Osteocyte (in vitro differentiated cells): ENCODE measurements around the gene TUBB2B. TPM values are rescaled to one million over a fixed set of nuclear protein-coding genes. Genes with fewer than 3 reads are reported as not detected.
"Not testable (repeated sequence)": the region's sequence is repeated elsewhere in the genome, so short reads cannot be mapped to it uniquely, and the experiment has no call there.

ENCODE experiments used
- DNase-seq: peaks from one replicate; pipeline ENCODE4 v3.0.0; 2021; ENCODE audit warnings: mixed read lengths; ENCODE audit not compliant: unreplicated experiment; ENCODE audit errors: extremely low spot score
- H3K27ac Mint-ChIP-seq: one replicate; pipeline ENCODE4 v1.8.0; 2021; ENCODE audit warnings: mild to moderate bottlenecking, mixed read lengths; ENCODE audit not compliant: unreplicated experiment
- H3K27me3 Mint-ChIP-seq: one replicate; pipeline ENCODE4 v1.8.0; 2021; ENCODE audit warnings: mixed read lengths; ENCODE audit not compliant: unreplicated experiment
- H3K36me3 Mint-ChIP-seq: one replicate; pipeline ENCODE4 v1.8.0; 2021; ENCODE audit warnings: mixed read lengths; ENCODE audit not compliant: unreplicated experiment
- H3K4me1 Mint-ChIP-seq: one replicate; pipeline ENCODE4 v1.8.0; 2021; ENCODE audit warnings: mixed read lengths; ENCODE audit not compliant: unreplicated experiment
- H3K4me3 Mint-ChIP-seq: one replicate; pipeline ENCODE4 v1.8.0; 2021; ENCODE audit warnings: mild to moderate bottlenecking, moderate library complexity, mixed read lengths; ENCODE audit not compliant: unreplicated experiment
- H3K9me3 Mint-ChIP-seq: one replicate; pipeline ENCODE4 v1.8.0; 2021; ENCODE audit warnings: mixed read lengths; ENCODE audit not compliant: unreplicated experiment
- total RNA-seq: library from RNA; stranded (reverse); gene quantifications from 2 replicates; pipeline ENCODE4 v1.2.1, GENCODE V29; 2021
- TF ChIP-seq, protein P1 (sequence below): fragments of 200-600 bp; sonication (generic); IDR thresholded peaks from 2 replicates; pipeline ENCODE4 v1.5.0; 2021; ENCODE audit warnings: antibody characterized with exemption, mild to moderate bottlenecking, moderate library complexity

The TUBB2B gene
- total RNA-seq, 1 donor from 2014 or later = 61.7 TPM

DNA sequence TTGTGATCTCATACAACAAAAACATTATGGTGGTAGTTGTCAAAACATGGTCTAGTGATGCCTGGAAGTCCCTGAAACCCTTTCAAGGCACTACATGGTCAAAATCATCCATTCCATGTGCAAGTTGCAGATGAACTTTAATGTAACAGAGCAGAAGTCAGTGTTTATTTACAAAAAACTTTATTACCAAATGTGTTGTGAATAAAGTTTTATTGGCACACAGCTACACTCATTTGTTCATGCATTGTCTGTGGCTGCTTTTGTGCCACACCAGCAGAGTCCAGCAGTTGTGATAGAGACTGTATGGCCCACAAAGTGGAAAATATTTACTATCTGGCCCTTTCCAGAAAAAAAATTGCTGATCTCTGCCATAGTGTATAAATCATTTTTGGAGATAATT lies 26.8 kb downstream of the TUBB2B start:
- no peak overlapping the region for H3K4me3 Mint-ChIP-seq
- H3K27me3 Mint-ChIP-seq = no peaks in the 10 kb centered on the region
- TF ChIP-seq, protein P1, sequence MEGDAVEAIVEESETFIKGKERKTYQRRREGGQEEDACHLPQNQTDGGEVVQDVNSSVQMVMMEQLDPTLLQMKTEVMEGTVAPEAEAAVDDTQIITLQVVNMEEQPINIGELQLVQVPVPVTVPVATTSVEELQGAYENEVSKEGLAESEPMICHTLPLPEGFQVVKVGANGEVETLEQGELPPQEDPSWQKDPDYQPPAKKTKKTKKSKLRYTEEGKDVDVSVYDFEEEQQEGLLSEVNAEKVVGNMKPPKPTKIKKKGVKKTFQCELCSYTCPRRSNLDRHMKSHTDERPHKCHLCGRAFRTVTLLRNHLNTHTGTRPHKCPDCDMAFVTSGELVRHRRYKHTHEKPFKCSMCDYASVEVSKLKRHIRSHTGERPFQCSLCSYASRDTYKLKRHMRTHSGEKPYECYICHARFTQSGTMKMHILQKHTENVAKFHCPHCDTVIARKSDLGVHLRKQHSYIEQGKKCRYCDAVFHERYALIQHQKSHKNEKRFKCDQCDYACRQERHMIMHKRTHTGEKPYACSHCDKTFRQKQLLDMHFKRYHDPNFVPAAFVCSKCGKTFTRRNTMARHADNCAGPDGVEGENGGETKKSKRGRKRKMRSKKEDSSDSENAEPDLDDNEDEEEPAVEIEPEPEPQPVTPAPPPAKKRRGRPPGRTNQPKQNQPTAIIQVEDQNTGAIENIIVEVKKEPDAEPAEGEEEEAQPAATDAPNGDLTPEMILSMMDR = no peak
- H3K36me3 Mint-ChIP-seq = no peaks in the 10 kb centered on the region
- peaks cover under 1% of the 10 kb centered on the region for H3K4me1 Mint-ChIP-seq
- no peak overlapping the region for H3K27ac Mint-ChIP-seq
- DNase-seq = no peak
- no peaks in the 10 kb centered on the region for H3K9me3 Mint-ChIP-seq

DNA sequence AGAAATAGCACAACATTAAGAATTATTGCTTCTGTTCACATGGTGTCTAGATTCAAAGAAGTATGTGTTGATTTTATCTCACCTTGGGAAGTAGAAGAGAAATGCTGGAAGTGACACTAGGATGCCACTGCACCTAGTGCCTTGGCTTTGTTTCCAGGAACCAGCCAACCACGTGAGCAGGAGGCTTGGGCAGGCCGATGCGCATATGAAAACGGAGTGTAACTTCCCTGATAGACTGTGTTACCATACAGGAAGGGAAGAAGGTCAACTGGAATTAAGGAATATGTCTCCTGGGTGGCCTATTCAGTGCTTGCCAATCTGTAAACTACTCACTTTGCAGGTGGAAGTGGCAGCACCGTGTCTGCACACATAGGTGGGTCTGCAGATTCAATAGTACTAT lies 28.1 kb downstream of the TUBB2B start:
- Mint-ChIP-seq H3K27ac (no peak overlapping the region), H3K4me3 (no peak overlapping the region), H3K36me3 (no peaks in the 10 kb centered on the region), H3K27me3 (no peaks in the 10 kb centered on the region), H3K4me1 (no peaks in the 10 kb centered on the region), H3K9me3 (no peaks in the 10 kb centered on the region)
- DNase-seq = no peak
- TF ChIP-seq, protein P1 = no peak

DNA sequence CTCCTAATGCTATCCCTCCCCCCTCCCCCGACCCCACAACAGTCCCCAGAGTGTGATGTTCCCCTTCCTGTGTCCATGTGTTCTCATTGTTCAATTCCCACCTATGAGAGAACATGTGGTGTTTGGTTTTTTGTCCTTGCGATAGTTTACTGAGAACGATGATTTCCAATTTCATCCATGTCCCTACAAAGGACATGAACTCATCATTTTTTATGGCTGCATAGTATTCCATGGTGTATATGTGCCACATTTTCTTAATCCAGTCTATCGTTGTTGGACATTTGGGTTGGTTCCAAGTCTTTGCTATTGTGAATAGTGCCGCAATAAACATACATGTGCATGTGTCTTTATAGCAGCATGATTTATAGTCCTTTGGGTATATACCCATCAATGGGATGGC lies 29.7 kb downstream of the TUBB2B start:
- not testable (repeated sequence) for H3K4me3 Mint-ChIP-seq, DNase-seq, H3K9me3 Mint-ChIP-seq, H3K27me3 Mint-ChIP-seq, H3K4me1 Mint-ChIP-seq, H3K36me3 Mint-ChIP-seq, H3K27ac Mint-ChIP-seq

DNA sequence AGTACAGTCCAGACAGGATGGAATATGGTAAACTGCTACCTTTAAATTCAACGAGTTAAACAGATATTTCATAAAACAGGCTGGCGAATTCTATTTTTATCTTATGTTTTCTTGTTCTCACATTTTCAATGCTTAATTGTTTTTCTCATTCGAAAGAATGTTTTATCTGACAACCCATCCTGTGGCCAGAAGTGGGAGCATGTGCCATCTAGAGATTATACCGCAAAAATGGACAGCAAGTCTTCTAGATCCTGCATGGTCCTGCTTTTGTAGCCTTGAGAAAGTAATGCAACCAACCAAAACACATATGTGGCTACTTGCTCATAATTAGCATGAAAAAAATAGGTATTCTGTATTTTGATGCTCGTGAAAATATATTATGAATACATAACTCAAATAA lies 30.7 kb downstream of the TUBB2B start:
- Mint-ChIP-seq H3K27ac (no peak overlapping the region), H3K9me3 (no peaks in the 10 kb centered on the region), H3K27me3 (no peaks in the 10 kb centered on the region), H3K4me1 (no peaks in the 10 kb centered on the region), H3K36me3 (no peaks in the 10 kb centered on the region), H3K4me3 (no peak overlapping the region)
- no peak for DNase-seq
- TF ChIP-seq, protein P1 = no peak

DNA sequence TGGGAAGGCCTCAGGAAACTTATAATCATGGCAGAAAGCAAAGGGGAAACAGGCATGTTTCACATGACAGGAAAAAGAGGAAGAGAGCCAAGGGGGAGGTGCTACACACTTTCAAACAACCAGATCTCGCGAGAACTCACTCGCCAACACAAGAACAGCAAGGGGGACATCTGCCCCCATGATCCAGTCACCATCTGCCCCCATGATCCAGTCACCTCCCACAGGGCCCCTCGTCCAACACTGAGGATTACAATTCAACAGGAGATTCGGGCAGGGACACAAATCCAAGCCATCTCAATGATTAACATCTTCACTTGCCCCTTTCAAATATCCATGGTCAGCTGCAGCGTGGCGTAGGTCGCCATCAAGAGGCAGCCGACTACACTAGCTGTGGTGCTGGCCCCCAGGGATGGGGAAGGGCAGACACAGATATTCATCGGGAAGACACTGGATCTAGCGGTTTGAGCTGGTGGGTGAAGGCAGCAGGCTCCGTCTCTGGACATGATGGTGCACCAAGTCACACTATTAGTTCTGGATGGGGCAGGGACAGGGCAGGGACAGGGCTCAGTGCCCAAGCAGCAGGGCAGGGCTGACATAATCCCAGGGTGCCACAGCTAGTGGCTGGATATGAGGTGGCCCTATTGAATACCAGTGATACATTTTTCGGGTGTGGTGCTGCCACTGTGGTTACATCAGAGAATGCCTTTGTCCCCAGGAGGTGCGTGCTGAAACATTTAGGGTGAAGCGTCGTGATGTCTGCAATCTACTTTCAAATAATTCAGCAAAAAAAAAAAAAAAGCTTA lies 31.6 kb downstream of the TUBB2B start:
- DNase-seq = no peak
- Mint-ChIP-seq H3K27me3 (no peaks in the 10 kb centered on the region), H3K36me3 (no peaks in the 10 kb centered on the region), H3K27ac (no peak overlapping the region), H3K4me1 (no peaks in the 10 kb centered on the region), H3K9me3 (no peaks in the 10 kb centered on the region), H3K4me3 (no peak overlapping the region)
- TF ChIP-seq, protein P1 = peak; percentile 16

DNA sequence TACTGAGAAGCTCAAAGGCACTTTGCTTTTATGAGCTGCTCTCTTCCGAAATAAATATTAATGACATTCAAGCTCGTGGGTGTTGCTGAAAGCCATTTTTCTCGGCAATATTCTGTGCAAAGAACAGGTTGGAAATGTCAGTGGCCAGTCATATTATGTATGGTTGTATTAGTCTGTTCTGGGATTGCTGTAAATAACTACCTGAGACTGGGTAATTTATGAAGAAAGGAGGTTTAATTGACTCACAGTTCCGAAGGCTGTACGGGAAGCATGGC lies 32.1 kb downstream of the TUBB2B start:
- Mint-ChIP-seq H3K4me1 (no peaks in the 10 kb centered on the region), H3K36me3 (no peaks in the 10 kb centered on the region), H3K27ac (no peak overlapping the region), H3K27me3 (no peaks in the 10 kb centered on the region), H3K4me3 (no peak overlapping the region), H3K9me3 (no peaks in the 10 kb centered on the region)
- TF ChIP-seq, protein P1 = no peak
- no peak for DNase-seq
